Lower leg skin (tissue), 3 donors: Measurements from ENCODE around the gene ADARB2.

Experiments
- CTCF ChIP-seq, 3 donors: fragments of 450-650 bp; IDR thresholded peaks; one replicate each; pipeline ENCODE4 v1.5.1; 2016; ENCODE audit warnings: antibody characterized with exemption in 3 of 3, mild to moderate bottlenecking in 3 of 3, moderate library complexity in 2 of 3
- POLR2A ChIP-seq, 2 donors: fragments of 450-650 bp; IDR thresholded peaks; one replicate each; pipeline ENCODE4 v1.6.1; 2016 to 2017; ENCODE audit warnings: antibody characterized with exemption in 2 of 2, mild to moderate bottlenecking in 1 of 2, moderate library complexity in 1 of 2

- TF ChIP-seq CTCF (IDR thresholded peaks at IDR 0.05) (no peak), POLR2A (IDR thresholded peaks at IDR 0.05) (no peak)
These were observed 537.2 kb downstream of the ADARB2 start for GRCh38 chr10:1199897-1200721.
